ENCODE data around the gene ESPN.
"Not testable (repeated sequence)": the region's sequence is repeated elsewhere in the genome, so short reads cannot be mapped to it uniquely, and the experiment has no call there.

ESPN gene

DNA sequence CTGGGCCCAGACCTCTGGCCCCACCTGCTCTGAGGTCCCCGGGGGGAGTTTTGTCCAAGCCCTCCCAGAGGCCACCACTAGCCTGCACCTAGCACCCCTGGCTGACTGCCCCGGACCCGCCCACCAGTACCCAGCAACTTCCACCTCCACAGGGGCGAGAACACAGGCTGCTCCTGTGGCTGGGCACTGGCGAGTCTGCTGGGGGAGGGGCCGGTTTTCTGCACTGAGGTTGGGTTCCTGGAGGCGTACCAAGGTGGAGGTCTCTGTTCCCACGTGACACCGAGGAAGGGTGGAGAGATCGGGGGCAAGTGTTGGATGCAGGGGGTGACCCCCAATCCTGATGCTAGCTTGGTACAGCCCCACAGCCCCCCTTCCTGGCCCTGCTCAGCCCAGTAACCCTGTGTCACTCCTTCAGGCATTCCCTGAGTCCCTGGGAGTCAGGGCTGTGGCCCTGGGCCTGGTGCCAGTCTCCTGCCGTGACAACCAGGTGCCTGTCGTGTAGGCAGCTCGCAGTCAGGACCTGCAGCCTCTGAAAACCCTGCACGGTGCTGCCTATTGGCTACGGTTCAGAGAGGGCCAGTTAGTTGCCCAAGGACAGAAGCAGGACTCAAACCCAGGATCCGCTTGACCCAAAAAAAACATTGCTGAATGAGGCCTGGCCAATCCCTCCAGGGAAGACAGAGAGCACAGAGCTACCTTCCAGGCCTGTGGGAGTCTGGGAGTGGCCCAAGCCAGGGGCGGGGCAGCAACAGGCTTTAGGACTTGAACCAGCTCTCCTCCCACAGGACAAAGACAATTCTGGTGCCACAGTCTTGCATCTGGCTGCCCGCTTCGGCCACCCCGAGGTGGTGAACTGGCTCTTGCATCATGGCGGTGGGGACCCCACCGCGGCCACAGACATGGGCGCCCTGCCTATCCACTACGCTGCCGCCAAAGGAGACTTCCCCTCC lies 3.1 kb downstream of the ESPN start:
- DNase-seq (ENCODE audit: low spot score), result no peak
- FAIRE-seq, result no peak

DNA sequence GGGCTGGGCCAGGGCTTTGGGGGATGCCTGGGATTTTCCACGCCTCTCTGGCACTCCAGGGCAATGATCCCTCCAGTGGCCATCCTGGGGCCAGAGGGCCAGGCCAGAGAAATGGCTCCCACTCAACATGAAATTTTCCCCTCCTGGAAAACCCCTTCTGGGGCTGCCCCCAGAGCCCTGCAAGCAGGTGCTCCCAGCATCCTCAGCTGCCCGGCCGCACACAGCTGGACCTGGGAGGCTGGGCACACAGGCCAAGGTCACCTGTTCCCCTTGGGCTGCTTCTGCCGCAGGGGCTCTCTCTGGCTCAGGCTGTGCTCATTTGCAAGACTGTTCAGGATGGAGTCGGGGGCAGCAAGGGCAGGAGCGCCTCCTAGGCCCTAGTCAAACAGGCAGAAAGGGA lies 3.9 kb downstream of the ESPN start:
- not testable (repeated sequence) for DNase-seq (ENCODE audit: low spot score); FAIRE-seq

DNA sequence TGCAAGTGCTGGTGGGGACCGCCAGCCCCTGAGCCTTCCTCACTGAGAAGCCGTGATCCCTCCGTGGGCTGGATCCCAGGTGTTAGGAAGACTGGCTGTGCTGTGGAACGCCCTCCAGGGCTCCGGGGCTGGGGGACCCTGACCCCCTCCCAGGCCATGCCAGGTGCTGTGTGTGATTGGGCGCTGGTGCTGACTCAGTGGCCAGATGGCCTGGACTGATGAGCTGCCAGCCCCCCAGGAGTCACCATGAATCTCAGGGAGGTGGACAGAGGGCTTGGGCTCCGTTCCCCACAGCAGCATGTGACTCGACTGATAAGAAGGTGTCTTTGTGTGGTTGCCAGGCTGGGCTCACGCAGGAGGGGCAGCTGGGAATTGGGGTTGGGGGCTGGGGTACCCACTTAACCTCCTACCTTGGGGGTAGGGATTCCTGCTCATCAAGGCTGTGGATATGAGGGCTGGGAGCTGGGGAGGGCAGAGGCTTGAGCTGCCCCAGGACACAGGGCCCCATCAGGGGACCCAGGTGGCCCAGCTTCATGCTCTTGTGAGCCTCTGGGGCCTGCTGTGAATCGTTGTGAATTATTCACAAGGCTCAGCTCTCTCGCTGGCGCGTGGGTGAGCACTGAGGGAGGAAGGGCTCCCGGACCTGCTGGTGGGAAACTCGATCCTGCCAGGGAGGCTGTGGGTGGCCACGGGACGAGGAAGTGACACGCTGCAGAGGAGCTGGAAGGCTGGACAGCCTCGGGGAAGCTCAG lies 5.3 kb downstream of the ESPN start:
- not testable (repeated sequence) for FAIRE-seq; DNase-seq (ENCODE audit: low spot score)

DNA sequence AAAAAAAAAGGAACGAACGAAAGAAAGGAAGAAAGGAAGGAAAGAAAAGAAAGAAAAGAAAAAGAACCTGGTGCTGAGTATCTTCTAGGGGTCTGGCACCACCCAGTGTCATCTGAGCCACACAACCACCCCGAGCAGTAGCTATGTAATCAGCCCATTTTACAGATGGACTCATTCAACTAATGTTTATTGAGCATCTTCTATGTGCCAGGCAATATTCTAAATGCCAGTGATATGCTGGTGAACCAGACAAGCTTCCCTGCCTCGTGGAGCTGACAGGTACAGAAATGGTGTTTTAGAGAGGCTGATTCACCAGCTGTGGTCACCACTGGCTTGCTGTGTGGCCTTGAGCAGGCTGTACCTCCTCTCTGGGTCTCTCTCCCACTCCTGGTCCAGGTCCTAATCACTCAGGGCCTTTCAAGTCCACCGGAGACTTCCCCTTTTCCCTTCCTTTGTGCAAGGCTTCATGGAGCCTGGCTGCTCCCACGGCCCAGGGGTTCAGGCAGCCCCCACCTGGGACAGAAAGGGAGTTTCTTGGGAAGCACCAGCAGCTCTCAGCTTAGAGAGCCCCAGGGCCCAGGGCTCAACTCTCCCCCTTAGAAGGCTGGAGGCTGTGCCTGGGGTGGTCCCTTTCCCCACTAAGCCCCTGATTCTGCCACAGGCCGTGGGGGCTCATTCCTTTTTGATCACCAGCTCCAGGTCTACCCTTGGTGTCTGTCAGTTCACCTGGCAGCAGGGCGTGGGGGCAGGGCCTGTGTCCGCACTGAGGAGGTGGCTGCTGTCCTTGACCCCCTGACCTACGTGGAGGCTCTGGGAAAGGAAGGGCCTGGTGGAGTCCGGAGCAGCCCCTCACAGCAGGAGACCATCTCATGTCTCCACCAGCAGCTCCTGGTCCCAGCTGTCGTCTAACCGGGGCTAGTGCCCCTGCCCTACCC lies 7.3 kb downstream of the ESPN start:
- DNase-seq (ENCODE audit: low spot score), result not testable (repeated sequence)

DNA sequence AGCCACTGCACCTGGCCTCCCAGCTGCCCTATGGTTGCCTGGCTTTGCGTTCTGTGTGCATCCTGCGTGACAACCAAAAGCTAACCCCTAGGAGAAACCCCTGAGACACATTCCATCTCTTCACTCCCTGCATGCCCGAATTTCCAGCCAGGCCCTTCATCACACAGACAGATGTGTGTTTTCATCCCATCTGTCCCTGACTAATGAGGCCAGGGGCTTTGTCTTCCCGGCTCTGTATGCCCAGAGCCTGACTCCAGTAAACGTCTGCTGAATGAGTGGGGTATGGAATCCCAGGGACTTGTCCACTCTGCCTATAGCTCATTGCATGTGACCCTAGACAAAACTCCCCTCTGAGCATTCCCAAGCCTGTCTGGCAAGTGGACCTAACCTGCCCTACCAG lies 9.6 kb downstream of the ESPN start:
- FAIRE-seq (no peak), DNase-seq (ENCODE audit: low spot score) (no peak)

More for the DNA sequence above, 7.3 kb downstream of the ESPN start:
- FAIRE-seq, result peak; percentile 20

DNA sequence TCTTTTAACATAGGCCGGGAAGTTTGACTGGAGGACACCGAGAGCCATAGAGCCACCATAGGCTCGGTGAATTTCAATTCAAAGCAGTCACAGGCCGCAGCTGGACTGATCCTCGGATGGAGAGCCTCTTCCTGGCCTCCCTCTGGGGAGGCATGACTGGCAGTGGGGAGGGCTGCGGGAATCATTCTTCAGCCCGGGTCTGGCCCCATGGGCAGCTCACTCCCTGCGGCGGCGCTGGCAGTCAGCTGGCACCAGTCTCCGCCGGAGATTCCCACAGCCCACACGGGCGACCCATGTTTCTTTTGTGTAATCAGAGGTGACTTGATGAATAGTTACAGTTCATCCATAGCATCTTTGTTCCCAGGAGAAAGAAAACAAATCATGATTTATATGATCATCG lies 10.6 kb downstream of the ESPN start:
- DNase-seq (ENCODE audit: low spot score) (no peak), FAIRE-seq (no peak)

DNA sequence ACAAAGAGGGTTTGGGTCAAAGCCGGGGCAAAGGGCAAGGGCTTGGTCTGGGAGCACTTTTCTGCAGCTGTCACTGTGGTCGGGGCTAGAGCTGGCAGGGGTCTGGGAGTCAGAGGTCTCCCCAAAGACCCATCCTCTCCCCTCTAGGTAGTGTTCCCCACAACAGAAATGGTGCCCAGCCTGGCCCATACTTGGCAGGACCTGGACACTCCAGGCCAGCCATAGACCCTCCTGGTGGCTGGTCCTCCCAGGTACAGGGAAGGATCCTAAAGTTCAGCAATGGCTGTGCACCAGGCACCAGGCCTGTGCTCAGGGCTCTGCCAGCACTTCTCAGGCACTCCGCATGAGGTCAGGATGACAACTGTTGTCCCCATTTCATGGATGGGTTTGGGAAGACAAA lies 11.0 kb downstream of the ESPN start:
- FAIRE-seq, result no peak

DNA sequence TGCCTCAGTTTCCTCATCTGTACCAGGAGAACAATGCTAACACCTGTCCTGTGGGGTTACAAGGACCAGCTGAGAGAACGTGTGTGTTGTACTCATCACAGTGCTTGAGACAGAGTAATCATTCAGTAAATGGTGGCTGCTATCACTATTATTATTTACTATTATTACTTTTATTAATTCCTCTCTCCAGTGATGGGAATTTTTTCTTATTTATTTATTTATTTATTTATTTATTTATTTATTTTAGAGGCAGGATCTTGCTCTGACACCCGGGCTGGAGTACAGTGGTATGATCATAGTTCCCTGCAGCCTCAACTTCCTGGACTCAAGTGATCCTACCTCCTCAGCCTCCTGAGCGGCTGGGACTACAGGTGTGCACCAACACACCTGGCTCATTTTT lies 11.7 kb downstream of the ESPN start:
- not testable (repeated sequence) for FAIRE-seq; DNase-seq (ENCODE audit: low spot score)

More for the DNA sequence above, 11.0 kb downstream of the ESPN start:
- no peak for DNase-seq (ENCODE audit: low spot score)

DNA sequence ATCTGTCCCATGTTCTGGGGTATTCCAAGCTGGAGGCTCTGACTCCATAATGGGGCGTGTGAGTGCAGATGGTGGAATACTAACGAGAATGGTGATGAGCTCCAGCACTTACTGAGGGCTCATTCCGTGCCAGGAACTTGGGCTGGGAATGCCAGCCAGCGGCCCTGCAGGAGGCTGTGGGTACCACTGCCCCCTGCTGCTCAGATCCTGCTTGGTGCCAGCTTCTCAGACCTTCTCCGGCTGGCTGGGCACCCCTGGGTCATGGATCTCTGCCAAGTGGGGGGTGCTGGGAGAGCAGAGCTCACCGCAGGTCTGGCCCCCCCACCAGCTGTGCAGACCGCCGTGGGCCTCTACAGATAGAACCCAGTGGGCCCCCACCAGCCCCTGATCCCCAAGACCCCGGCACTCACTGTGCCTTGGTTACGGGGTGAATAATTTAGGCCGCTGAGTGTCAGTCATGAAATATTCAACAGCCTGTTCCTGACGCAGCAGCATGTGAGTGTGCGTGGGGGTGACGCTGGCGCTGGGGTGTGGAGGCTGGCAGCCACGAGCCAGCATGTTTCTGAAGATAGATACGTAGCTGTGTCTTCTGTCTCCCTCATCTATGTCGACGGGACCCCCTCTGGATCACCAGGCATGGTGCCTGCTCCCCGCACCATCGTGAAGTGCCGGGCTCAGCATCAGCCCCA lies 12.6 kb downstream of the ESPN start:
- DNase-seq (ENCODE audit: low spot score), result peak; percentile 67
- not testable (repeated sequence) for FAIRE-seq

DNA sequence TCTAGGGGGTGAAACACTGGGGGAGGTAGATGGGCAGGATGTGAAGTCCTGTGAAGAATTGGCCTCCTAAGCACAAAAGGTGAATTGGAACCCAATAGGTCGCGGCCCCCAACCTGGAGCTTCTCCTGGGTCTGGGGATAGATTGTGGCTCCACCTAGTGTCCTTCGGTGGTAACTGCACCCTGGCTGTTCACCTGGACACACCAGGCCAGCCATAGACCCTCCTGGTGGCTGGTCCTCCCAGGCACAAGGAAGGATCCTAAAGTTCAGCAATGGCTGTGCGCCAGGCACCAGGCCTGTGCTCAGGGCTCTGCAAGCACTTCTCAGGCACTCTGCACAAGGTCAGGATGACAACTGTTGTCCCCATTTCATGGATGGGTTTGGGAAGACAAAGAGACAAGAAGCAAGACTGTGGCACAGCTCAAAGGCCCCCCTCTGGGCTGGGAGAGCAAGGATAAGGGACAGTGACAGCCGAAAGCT lies 13.5 kb downstream of the ESPN start:
- DNase-seq (ENCODE audit: low spot score), result peak; percentile 52
- FAIRE-seq, result no peak

DNA sequence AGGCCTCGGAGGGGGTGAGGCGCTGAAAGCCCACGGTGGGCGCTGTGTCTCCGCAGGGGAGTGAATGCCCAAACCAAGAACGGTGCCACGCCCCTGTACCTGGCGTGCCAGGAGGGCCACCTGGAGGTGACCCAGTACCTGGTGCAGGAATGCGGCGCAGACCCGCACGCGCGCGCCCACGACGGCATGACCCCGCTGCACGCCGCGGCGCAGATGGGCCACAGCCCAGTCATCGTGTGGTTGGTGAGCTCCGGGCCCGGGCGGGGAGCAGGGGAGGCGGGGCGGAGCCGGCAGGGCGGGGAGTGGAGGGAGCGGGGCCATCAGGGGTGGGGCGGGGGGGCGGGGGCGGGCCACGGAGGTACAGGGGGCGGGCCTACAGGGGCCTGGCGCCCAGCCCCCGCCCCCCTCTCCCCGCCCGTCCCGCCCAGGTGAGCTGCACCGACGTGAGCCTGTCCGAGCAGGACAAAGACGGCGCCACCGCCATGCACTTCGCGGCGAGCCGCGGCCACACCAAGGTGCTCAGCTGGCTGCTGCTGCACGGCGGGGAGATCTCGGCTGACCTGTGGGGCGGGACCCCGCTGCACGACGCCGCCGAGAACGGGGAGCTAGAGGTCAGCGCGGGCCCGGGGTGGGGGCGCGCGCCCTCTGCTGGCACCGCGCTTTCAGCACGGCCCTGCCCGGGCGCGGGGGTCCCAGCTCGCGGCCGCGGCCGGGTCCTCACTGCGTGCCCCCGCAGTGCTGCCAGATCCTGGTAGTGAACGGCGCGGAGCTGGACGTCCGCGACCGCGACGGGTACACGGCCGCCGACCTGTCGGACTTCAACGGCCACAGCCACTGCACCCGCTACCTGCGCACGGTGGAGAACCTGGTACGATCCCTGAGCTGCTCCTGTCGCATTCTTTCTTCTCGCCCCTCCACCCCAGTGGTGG lies 15.9 kb downstream of the ESPN start:
- FAIRE-seq, result no peak

DNA sequence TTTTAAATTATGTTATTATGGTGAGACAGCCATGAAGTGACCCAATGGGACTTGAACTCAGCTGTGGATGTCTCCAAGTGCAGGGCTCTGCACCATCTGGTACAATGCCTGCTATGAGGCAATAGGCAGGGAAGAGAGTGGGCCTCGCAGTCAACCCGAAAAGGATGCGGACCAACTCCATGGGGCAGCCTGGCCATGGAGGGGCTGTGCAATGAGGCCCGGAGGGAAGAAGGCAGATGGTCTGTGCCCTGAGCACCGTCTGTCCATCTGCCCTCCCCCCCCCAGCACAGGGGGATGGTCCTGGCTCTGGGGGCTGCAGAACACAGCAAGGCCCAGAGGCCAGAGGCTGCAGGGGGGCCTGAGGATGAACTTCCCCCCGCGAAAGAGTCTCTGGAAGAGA lies 17.0 kb downstream of the ESPN start:
- DNase-seq (ENCODE audit: low spot score) (no peak), FAIRE-seq (no peak)

More for the DNA sequence above, 15.9 kb downstream of the ESPN start:
- DNase-seq (ENCODE audit: low spot score), result peak; percentile 59

DNA sequence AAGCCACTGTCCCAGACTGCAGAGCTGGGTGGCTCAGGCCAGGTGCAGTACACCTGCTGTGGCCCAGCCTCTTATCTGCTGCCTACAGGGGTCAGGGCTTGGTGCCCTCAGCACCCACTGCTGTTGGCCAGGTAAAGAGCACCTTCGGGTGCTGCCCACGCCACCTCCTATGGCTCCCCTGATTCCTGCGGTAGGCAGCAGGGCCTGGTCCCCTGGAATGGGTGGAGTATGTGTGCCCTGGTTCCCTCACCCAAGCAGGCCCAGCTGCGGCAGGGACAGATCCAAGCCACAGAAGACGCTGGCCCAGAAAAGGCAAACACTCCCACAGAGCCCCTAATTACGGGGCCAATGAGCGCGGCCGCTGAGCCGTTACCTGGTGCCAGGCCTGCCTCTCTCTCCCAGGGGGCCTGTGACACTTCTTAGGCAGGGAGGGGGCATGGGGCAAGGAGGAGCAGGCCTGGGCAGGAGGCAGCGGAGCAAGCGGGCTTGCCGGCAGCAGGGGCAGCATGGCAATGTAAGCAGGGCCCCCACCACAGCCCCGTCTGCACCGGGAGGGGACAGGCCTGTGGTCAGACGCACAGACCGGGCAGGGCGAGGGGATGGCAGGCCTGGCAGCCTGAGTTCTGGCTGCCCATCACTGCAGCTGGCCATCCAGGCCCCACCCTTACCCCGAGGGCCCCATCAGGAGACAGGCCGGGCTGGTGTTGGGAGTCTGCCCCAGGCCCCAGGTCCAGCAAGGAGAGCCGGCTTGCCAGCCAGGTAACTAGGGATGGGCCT lies 19.0 kb downstream of the ESPN start:
- FAIRE-seq (no peak), DNase-seq (ENCODE audit: low spot score) (no peak)

DNA sequence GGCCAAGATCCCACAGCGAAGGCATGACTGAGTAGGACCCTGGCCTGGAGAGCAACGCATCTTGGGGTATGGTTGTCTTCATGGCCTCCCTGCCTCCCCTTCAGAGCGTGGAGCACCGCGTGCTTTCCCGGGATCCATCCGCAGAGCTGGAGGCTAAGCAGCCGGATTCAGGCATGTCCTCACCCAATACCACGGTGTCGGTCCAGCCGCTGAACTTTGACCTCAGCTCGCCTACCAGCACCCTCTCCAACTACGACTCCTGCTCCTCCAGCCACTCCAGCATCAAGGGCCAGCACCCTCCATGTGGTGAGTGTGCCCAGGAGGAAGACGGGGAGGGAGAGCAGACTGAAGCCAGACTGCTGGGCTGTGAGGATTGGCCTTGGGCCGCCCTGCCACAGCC lies 19.8 kb downstream of the ESPN start:
- DNase-seq (ENCODE audit: low spot score), result no peak
- FAIRE-seq, result no peak

DNA sequence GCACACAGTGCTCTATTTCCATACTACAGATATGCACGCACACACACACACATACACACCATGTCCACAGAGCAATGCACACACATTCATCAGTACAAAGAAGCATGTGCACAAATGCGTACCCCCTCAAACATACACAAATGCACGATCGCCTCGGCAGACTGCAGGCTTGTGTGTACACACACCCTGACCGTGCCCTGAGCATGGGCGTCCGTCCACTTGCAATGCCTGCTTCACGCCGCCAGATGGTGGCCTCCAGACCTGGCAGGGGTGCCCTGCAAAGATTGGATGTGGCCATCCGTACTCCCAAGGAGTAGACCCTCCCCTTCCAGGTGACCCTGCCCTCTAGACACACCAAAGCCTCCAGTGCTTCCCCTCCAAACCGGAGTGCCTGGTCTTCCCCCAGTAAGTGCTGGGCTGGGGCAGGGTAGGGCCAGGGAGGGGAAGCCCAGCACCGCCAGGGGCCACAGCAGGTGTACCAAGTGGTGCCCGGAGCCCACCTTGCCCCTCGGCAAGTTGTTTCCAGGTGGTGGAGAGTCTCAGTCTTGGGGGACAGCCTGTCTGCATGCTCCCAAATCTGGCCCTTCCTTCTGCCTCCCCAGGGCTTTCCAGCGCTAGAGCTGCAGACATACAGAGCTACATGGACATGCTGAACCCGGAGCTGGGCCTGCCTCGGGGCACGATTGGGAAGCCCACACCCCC lies 20.6 kb downstream of the ESPN start:
- FAIRE-seq (no peak), DNase-seq (ENCODE audit: low spot score) (no peak)

DNA sequence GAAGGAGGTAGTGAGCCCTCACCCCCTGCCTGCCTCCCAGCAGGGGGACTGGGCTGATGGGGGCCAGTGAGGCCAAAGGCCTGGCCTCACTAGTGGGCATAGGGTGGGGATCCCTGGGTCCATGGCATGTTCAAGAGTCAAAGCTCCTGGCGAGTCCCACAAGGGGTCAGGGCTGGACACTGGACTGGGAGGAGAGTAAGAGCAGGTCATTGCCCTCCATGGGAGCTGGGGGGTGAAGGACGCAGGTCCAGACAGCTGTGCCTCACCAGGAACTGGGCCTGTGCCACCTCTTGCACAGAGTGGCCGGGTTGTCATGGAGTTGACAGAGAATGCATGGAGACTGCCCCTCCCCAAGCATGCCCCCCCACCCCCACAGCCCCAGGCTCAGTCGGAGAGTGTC lies 21.4 kb downstream of the ESPN start:
- FAIRE-seq; DNase-seq (ENCODE audit: low spot score): not testable (repeated sequence)

DNA sequence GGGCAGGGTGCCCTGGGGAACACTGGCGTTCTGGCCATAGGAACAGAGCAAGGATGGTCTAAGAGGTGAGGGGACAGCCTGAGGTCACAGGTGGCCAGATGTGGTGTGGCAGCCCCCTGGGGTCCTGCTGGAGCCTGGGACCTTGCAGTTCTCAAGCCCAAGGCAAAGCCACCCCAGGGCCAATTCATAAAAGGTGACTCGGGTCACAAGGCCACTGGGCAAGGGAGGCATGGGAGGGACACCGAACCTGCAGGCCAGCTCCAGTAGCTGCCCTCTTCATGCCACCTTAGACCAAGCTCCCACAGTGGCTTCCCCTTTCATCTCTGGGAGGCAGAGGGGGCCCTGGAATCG lies 22.1 kb downstream of the ESPN start:
- FAIRE-seq (no peak), DNase-seq (ENCODE audit: low spot score) (no peak)
